CD4-positive, alpha-beta T cell treated with Interleukin-4 for 4 hours (primary cell): ENCODE results near the gene WDR35.
"Not testable (repeated sequence)": the region's sequence is repeated elsewhere in the genome, so short reads cannot be mapped to it uniquely, and the experiment has no call there.

Experiments
- DNase-seq: peaks from one replicate; pipeline ENCODE4 v3.0.0-alpha.2; 2020

WDR35 gene

DNA sequence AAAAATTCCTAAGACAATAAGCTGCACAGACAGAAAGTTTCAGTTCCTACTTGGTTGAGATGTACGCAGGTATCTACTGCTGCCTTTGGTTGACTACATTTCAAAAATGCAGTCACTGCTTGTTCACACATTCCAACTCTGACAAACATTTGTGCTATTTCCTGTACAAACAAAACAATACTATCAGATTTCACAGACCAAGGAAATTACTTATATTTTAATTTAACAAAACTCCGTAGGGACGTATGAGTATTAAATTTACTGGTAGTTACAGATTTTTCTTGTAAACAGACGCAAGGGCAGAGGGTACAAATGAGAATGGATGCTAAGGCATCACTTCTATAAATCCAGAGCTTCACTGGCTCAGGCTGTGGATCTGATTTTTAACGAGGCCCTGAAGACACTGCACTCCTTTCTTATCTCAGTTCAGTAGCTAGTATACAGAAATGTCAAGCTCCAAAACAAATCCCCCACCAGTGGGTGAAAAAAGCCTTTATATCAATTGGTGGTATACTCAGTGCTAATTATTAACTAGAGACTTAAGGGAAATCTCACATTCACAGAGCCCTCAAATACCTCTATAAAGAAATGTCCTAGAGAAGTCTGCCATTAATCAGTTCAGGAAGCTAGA, 56.4 kb downstream of the WDR35 start:
- DNase-seq, result no peak

DNA sequence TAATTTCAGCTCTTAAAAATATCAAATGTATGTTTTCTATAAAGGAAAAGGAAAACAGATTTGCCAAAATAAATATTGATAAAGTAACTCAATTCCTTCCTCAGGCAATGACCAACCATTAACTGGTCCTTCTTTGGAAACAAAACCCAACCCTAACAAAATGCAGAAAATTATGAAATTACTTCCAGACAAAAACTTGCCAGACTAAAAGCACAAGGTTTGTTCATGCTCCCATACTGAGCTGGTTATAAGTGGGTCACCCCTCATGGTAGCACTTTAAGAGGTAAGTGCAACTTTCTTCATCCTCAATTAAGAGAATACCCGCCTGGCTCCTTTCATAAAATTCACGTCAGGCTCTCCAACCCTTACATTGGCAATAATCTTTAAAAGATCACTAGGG, 57.0 kb downstream of the WDR35 start:
- DNase-seq, result no peak

DNA sequence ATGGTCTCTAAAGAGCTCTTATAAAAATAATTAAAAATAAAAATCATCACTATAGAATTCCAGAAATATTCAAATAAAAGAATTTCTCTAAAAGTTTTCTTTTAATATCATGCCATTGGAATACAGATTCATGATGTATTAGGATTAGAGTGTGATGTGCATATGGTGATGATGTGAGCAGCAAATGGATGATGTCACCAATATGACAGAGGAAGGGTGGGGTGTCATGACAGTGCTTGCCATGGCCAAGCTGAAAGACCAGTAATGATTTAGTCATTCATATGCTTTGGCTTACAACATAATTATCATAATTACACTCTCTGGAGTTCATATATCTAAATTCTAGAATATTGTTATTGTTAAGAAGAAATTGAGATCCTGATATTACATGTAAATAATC, 60.7 kb downstream of the WDR35 start:
- DNase-seq, result no peak

DNA sequence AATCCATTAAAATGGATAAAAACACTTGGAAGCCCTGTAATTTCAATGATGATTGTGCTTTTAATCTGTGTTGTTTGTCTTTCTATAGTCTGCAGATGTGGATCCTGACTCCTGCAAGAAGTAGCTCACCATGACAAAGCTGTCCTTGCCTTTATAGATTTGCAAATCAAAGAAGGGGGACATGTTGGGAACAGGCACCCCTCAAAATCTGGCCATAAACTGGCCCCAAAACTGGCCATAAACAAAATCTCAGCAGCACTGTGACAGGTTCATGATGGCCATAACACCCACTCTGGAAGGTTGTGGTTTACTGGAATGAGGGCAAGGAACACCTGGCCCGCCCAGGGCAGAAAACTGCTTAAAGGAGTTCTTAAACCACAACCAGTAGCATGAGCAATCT, 62.1 kb downstream of the WDR35 start:
- DNase-seq, result not testable (repeated sequence)

DNA sequence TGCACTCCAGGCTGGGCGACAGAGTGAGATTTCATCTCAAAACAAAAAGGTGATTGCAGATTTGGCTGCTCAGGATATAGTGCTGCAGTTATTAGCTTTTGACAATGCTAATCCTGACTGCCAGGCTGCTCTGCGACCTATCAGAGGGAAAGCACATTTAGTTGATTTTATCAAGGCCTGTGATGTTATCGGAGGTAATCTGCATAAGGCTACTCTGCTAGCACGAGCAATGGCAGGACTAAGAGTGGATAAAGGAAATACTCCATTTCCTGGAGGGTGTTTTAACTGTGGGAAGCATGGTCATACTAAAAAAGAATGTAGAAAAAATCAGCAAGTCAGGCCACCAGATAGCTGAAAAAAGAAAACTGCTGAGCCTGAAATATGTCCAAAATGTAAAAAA, 65.4 kb downstream of the WDR35 start:
- not testable (repeated sequence) for DNase-seq

DNA sequence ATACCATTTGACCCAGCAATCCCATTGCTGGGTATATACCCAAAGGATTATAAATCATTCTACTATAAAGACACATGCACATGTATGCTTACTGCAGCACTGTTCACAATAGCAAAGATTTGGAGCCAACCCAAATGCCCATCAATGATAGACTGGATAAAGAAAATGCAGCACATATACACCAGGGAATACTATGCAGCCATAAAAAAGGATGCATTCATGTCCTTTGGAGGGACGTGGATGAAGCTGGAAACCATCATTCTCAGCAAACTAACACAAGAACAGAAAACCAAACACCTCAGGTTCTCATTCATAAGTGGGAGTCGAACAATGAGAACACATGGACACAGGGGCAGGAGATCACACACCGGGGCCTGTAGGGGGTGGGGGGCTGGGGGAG, 67.7 kb downstream of the WDR35 start:
- DNase-seq, result not testable (repeated sequence)

DNA sequence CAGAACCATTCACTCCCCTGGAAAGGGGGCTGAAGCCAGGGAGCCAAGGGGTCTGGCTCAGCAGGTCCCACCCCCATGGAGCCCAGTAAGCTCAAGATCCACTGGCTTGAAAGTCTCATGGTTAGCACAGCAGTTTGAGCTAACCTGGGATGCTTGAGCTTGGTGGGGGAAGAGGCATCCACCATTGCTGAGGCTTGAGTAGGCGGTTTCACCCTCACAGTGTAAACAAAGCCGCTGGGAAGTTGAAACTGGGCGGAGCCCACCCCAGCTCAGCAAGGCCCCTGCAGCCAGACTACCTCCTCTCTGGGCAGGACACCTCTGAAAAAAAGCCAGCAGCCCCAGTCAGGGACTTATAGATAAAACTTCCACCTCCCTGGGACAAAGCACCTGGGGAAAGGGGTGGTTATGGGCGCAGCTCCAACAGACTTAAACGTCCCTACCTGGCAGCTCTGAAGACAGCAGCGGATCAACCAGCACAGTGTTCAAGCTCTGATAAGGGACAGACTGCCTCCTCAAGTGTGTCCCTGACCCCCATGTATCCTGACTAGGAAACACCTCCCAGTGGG, 73.4 kb downstream of the WDR35 start:
- no peak for DNase-seq

DNA sequence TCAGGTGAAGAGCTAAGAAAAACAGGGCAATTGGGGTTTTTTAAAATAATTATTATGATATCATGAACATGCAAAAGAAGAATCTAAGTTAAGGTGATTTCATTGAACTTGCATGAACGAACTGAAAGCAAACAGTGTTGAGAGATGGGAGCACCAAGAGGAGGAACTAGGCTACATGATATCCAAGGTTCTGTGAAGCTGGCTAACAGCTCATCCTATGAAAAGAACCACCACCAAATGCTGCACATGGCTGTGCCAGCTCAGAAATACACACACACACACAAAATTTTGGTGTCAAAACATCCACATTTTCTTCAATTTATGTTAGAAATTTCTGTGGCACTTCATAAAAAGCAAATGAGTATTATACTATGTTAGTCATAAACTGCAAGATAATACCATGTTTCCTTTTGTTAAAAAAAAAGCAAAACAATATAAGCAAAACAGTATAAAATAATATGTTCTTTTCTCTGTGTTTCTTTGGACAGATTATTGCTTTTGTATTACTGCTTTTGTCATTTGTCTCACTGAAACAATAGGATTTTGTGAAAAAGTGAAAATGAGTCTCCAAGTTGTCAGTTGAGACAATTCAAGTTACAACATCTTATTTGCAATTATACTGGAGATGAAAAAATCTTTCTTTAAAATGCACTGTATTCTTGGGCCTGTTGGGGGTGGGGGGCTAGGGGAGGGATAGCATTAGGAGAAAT, 75.5 kb downstream of the WDR35 start:
- DNase-seq, result no peak

DNA sequence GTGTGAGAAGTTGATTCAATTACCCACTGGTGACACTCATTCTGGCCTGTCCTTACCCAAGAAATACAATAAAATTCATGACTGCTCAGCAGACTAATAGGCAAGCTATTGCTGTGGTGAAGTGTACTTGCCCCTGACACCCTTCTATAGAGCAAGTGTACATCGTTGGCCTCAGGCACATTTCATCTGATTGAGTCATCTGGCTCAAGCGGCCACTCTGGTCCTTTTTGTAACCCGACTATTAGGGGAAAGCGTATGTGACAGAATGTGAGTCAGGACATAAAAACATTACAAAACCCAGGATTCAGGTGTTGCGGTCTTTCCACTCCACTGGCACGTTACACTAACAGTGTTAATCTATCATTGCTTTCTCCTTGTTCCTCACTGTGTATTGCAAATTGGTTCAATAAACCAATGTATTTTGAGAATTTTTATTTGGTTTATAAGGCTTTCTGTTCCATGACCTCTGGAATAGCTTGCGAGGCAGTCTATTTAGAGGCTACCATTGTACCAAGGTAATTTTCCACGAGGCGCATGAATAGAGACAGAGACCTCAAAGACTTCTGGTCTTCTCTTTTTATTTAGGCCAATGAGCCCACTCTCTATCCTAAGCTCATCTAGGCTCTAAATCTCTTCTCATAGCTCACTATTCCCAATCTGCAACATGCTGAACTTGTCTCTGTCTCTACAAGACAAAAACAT, 77.9 kb downstream of the WDR35 start:
- no peak for DNase-seq

DNA sequence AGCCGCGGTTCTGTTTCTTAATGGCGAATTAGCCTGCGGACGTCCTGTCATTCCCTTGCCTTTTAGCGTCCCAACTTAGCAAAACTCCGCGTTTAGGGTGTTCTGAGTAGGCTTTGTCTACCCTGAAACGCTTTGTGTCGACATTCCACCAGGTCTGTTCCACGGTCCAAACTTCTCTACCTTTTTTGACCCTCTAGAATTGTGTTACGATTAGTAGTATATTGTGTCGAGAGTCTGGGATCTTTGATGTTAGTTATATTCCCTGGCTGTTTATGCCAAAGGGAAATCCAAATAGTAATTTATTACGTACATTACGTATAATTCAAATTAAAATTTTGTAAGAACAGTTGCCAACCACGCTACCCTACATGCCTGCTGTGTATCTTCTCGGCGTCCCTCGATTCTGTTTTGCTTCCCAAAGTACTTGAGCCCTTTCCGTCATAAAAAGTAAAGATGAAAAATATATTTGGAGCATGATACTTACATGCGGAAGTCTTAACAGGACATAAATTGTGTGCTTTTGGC, 87.6 kb downstream of the WDR35 start:
- DNase-seq, result no peak

DNA sequence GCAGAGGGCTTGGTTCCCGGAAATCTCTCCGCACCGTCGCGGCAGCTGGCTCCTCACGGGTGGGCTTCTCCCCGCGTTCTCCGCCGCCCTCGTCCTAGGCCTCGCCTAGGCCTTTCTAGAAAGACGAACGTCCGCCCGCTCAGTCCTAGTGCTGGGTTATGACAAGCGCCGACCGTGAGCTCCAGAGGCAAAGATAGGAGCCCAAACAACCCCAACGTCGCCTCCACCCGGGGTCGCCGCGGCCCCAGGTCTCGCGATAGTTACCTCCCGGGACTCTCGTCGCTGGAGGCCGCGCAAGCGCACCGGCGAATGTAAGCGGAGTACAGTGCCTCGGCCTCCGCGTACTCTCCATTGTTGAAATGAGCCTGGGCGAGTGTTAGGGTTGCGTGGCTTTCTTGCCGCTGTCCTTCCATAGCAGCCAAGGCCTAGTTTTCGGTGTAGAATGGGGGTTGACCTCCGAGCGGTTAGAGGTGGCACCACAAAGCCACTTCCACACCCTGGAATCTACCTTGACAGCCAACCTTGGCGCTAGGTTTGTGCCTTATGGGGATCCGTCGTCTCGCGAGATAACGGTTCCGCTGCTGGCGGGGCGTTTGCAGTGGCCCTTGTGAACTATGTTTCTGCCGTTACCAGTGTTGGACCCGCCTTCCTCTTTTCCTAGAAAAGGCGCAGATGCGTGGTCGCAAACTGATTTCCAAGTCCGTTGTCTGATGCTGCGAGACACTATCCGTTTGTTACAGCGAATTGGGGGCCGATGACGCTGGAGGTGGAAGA, 88.3 kb downstream of the WDR35 start, which contains the start of gene TTC32:
TSS of gene TTC32 (minus strand) at position 542 of the 774 bp plus-strand sequence. CDS start at position 413, 129 bp downstream.
- peak; percentile 95 for DNase-seq

DNA sequence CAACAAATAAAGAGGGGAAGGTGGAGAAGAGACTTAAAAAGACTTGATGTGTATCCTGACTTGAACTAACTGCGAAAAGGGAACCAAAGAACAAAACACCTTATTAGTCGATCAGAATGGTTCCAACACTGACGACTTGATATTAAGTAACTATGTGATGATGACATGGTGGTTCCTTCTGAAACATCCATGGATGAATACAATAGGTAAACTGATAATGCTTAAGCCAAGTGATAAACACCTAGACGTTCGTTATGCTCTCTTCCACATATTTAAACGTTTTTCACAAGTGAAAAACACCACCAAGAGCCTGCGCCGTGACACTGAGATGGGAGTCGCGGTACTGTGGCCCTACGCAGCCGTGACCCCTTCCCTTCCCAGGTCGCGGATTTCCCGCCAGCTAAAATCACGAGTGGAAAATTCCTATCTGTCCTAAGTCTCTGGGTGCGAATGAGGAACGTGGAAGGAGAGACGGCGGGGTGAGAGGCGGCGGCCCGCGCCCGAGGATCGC, 88.9 kb downstream of the WDR35 start:
- no peak for DNase-seq

DNA sequence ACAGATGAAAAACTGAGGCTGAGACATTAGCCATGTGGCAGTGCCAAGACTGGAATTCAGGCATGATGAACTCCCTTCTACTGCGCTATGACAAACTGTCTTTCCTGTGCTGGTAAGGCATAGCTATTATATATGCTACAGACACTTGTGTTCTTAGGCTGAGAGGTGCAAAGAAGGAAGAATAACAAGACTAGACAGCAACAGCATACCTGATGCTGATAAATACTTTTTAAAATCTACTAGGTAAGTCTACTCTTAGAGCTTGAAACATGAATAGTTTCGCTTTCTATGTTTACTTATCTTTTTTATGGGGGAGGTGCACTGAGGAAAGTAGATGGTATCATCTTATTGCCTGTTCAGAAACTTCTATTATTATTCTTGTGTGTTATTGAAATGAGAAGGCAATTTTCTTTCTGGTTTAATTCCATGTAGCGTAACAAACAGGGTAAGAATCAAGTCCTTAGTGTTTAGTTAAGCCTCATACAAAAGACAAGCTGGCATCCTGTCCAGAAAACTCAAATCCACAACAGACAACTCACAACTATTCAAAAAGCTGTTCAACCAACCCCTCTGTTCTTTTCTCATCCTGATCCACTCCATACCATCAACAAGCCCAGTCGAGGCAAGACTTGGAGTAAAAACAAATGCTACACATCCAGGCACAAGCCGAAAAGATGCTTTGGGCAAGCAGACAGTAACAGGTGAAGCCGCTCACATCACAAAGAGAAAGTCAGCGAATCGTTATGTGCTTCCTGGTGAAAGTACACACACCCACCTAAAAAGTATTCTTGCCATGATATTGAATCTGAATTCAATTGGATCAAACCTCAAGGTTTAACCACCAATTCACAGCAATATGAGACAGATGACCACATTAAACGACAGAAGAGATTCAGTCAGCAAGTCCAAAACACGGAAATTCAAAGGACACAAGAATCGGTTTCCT, 89.6 kb downstream of the WDR35 start:
- peak; percentile 54 for DNase-seq

DNA sequence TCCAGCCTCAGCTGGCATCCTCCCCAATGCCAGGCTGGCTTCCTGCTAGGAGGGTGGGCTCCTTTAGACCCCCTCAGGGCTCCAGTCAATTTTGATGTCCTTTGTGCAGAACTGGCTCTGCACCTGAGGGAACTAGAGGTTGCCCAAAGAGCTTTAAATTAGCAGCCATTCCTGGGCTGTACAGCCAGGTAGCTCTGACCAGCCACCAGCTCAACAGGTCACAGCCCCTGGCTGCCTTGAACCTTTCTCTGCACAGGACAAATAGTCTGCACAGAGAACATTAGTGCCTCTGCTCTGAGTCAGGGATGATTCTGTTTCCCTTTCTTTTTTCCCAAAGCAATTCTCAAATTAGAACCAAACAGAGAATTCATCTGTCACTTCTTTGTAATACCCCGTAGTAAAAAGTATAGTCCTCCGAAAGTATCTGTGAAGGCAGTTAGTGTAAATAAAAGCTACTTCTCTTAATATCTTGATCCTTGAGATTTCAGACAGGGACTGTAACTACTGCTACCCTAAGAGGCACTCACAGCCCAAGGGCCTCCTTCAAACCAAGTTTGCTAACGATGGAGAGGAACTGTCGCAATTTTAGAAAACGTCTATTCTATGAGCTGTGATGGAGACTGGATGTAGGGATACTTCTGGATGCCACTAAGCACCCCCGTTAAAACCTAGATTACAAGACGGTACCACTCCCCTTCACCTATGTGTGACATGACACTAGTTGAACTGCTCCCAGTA, 91.1 kb downstream of the WDR35 start:
- DNase-seq, result no peak

DNA sequence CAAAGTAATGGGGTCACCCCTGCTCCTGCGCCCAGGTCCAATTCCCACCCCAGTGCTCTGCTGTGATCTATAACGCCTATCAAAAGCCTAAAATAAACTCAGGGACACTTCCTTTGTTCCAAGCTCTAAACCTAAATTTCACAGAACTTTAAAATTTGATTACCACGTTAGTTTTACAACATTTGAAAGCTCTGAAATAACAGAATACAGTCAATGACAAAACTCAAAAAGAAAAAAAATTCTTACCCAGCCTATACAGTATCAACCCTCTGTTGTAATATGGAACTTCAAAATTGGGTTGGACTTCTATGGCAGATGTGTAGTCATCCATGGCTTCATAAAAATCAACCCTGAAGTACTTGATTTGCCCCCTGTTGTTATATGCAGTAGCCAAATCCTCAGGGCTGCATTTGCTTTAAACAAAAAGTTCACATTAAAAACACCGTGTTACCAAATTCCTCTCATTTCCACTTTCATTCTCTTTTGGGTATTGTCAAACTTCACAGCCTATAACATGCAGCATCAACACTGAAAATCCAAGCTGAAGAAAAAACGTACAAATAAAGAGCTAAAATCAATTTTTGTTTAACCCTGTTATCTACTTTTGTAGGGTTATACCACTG, 92.2 kb downstream of the WDR35 start:
- DNase-seq, result no peak

DNA sequence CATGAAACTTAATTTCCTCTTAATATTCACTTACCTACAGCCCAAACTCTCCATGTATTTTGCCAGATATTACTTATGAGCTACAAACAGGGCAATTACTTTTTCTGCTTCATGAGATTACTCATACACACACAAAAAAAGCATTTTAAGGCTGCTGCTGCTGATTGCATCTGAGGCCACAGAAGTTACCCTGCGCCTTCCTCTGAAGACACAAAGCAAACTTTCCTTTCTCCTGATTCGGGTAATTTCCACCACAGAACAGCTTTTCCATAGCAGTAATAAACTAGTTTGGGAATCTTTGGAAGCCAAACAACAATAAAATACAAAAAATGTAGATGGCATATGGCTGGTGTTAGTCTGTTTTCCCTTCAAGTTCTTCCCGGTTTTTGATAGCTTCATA, 94.4 kb downstream of the WDR35 start:
- no peak for DNase-seq

DNA sequence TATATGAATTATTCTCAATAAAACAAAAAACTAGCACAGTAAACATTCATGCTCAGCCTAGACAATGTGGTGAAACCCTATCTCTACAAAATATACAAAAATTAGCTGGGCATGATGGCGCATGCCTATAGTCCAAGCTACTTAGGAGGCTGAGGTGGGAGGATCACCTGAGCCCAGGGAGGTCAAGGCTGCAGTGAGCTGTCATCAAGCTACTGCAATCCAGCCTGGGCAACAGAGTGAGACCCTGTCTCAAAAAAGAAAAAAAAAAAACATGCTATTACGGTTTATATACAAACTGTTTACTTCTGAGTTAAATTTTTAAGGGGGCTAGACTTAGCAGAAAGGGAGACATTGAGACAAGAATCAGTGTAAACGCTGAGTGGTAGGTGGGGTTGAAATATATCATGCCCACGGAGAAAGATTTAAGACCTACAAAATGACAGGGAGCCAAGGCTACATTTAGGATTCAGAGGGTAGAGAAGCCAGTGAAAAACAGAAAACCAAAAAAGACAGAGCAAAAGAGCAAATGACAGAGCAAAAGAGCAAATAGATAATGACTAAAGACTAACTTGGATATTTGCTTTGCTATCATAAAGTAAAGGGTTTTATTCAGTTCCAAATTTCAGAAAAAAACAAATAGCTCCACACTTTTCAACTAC, 95.6 kb downstream of the WDR35 start:
- no peak for DNase-seq

DNA sequence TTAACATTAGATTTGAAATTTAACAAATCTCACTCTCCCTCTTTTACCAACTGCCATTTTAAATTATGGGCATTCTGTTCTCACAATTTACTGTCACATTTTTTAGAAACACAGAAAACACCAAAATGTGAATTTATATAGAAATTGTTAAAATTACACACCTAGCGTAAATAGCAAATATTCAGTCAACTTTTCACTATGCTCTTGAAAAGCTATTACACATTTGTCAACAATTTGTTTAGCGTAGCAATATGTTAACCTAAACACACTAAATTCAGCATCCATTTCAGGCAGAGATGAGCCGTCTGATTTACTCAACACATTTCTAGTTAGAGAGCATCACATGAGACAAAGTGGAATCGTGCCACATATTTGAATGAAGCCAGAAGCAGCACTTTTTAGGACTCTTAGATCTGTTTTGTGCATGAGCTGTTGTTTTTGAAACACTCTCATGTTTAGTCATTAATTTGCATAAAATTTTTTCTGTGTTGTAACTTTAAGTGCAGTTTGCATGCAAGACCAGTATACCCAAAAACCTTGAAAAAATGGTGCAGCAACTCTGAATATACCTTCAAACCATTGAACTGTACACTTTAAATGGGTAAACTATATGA, 96.3 kb downstream of the WDR35 start:
- DNase-seq, result no peak

DNA sequence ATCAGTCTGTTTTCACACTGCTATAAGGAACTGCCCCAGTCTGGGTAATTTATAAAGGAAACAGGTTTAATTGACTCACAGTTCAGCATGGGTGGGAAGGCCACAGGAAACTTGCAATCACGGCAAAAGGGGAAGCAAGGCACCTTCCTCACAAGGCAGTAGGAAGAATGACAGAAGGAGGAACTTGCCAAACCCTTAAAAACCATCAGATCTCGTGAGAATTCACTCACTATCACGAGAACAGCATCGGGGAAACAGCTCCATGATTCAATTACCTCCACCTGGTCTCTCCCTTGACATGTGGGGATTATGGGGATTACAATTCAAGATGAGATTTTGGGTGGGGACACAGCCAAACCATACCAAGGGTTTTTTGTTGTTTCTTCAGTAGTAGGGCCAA, 97.9 kb downstream of the WDR35 start:
- peak; percentile 14 for DNase-seq
